Tibial nerve (tissue), 4 donors: Measurements from ENCODE around the gene HERC3. TPM values are rescaled to one million over a fixed set of nuclear protein-coding genes. Genes with fewer than 3 reads are reported as not detected.

ENCODE experiments used
- DNase-seq, 2 donors: peaks; one replicate each; pipeline ENCODE4 v3.0.0-alpha.2; 2019; ENCODE audit warnings: low spot score in 2 of 2
- H3K27ac ChIP-seq, 4 donors: fragments of 200-600 bp; sonication (generic) in 3 of 4; one replicate each; pipeline ENCODE4 v1.5.1; 2017 to 2019; ENCODE audit warnings: mild to moderate bottlenecking in 1 of 4
- H3K27me3 ChIP-seq, 2 donors: fragments of 200-600 bp; sonication (generic) in 1 of 2; one replicate each; pipeline versions ENCODE4 v1.5.1 to v1.6.0; 2017 to 2019
- H3K36me3 ChIP-seq, 3 donors: fragments of 200-600 bp; sonication (generic); one replicate each; pipeline ENCODE4 v1.5.1; 2018 to 2019
- H3K4me1 ChIP-seq, 4 donors: fragments of 200-600 bp; sonication (generic) in 3 of 4; one replicate each; pipeline ENCODE4 v1.5.1; 2017 to 2019
- H3K4me3 ChIP-seq, 4 donors: fragments of 200-600 bp; sonication (generic) in 3 of 4; one replicate each; pipeline ENCODE4 v1.5.1; 2017 to 2019; ENCODE audit warnings: mild to moderate bottlenecking in 1 of 4, moderate library complexity in 1 of 4
- H3K9me3 ChIP-seq, 4 donors: fragments of 200-600 bp; sonication (generic) in 3 of 4; one replicate each; pipeline ENCODE4 v1.5.1; 2017 to 2019
- EP300 ChIP-seq, 2 donors: sonication (generic); formaldehyde crosslinking; IDR thresholded peaks; one replicate each; pipeline ENCODE4 v1.6.1; 2017; ENCODE audit warnings: antibody characterized with exemption in 2 of 2, mild to moderate bottlenecking in 1 of 2
- POLR2A ChIP-seq, 2 donors: fragments of 450-650 bp; IDR thresholded peaks; one replicate each; pipeline ENCODE4 v1.6.1; 2017; ENCODE audit warnings: antibody characterized with exemption in 2 of 2, mild to moderate bottlenecking in 2 of 2, moderate library complexity in 2 of 2
- WGBS, 2 donors: methylation state at CpG; one replicate each; pipeline ENCODE4 v1.1.5; 2018; 5-methylcytosine and 5-hydroxymethylcytosine counted together
- total RNA-seq, 4 donors: library from RNA; depleted of rRNA; stranded (reverse); fragments of >200 nt; gene quantifications; one replicate each; pipeline ENCODE4 v1.1.0, GENCODE V29; 2016
- TF ChIP-seq, protein P1 (sequence below), 5 experiments: fragments of 200-600 bp in 3 of 5; fragments of 450-650 bp in 2 of 5; sonication (generic) in 3 of 5; IDR thresholded peaks; one replicate each; pipeline ENCODE4 v1.5.1; 2016 to 2019; ENCODE audit warnings: antibody characterized with exemption in 5 of 5, mild to moderate bottlenecking in 3 of 5, moderate library complexity in 2 of 5

Gene HERC3
- total RNA-seq, 4 donors from 2014 or later, result 30.0 to 61.0 (median 42.0) TPM

DNA sequence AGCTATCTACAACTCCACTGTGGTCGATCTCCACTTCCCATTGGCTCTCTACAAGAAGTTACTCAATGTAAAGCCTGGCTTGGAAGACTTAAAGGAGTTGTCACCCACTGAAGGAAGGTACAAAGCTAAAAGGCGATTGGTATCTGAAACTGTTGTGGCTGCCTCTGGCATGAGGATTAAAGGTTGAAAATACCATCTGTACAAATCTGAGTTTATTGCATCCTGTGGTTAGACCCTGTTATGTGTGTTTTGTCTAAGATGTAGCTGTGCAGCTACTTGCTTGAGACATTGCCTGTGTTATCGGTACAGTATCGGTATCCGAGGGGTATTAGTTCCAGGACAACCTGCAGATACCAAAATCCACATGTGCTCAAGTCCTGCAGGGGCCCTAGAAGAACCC lies 88.9 kb downstream of the HERC3 start:
- no peak overlapping the region for H3K4me3 ChIP-seq
- no peaks in the 10 kb centered on the region for H3K4me1 ChIP-seq
- H3K27me3 ChIP-seq, result no peaks in the 10 kb centered on the region
- WGBS, 2 donors, result 96 to 97% methylated on average over 5 of the region's 5 CpGs
- TF ChIP-seq POLR2A (IDR thresholded peaks at IDR 0.05) (no peak), EP300 (IDR thresholded peaks at IDR 0.05) (no peak)
- TF ChIP-seq, protein P1, sequence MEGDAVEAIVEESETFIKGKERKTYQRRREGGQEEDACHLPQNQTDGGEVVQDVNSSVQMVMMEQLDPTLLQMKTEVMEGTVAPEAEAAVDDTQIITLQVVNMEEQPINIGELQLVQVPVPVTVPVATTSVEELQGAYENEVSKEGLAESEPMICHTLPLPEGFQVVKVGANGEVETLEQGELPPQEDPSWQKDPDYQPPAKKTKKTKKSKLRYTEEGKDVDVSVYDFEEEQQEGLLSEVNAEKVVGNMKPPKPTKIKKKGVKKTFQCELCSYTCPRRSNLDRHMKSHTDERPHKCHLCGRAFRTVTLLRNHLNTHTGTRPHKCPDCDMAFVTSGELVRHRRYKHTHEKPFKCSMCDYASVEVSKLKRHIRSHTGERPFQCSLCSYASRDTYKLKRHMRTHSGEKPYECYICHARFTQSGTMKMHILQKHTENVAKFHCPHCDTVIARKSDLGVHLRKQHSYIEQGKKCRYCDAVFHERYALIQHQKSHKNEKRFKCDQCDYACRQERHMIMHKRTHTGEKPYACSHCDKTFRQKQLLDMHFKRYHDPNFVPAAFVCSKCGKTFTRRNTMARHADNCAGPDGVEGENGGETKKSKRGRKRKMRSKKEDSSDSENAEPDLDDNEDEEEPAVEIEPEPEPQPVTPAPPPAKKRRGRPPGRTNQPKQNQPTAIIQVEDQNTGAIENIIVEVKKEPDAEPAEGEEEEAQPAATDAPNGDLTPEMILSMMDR (IDR thresholded peaks at IDR 0.05), result no peak
- no peak overlapping the region for H3K27ac ChIP-seq
- DNase-seq, result no peak
- peaks cover 0 to 80% (median 19%) of the 10 kb centered on the region in 3 donors for H3K36me3 ChIP-seq
- H3K9me3 ChIP-seq, result no peaks in the 10 kb centered on the region

DNA sequence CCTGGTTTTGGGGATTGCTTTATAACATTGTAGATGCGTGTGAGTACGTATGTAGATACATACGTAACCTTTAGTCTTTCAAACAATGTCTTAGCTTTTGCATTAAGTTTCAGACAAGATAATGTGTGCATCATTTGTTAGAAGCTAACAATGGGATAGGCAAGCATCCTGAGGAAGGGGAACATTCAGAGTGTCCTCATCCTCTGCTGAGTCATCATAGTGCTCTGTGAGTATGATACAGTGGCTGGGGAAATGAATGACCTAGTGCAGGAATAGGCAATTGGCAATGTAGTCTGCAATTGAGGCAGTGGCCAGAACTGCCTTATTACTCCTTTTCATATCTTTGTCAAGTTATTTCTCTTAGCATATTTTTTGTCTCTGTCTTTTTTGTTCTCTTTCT lies 98.1 kb downstream of the HERC3 start:
- no peak for DNase-seq
- Histone ChIP-seq H3K4me3 (no peak overlapping the region), H3K9me3 (no peaks in the 10 kb centered on the region), H3K36me3 (peaks cover 0 to 57% (median 5%) of the 10 kb centered on the region in 3 donors), H3K27ac (no peak overlapping the region), H3K4me1 (peaks cover 0 to 4% (median 0%) of the 10 kb centered on the region in 4 donors), H3K27me3 (no peaks in the 10 kb centered on the region)
- 89 to 98% methylated on average over 3 of the region's 3 CpGs for WGBS, 2 donors
- TF ChIP-seq POLR2A (IDR thresholded peaks at IDR 0.05) (no peak), EP300 (IDR thresholded peaks at IDR 0.05) (no peak)
- TF ChIP-seq, protein P1 (IDR thresholded peaks at IDR 0.05), result no peak

DNA sequence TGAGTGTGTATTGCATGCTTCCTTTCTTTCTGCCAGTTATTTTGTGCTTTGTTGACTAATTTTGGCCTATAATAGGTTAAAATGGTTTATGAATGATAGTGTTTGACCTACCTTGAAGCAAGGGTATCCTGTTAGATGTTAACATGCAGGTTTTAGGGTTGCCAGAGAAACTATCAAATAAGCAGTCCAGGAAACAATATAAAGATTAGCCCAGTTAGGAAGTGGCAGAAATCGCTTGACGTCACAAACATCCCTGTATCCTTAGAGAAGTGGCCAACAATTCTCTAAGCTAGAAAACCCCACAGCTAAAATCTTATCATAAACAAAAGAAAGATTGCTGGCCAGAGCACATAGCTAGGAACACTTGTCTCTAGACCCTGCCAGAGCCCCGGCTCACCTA lies 101.5 kb downstream of the HERC3 start:
- 82 to 87% methylated on average over 3 of the region's 3 CpGs for WGBS, 2 donors
- Histone ChIP-seq H3K9me3 (no peaks in the 10 kb centered on the region), H3K36me3 (peaks cover 0 to 39% (median 3%) of the 10 kb centered on the region in 3 donors), H3K27ac (no peak overlapping the region), H3K4me3 (no peak overlapping the region), H3K4me1 (peaks cover 0 to 4% (median 0%) of the 10 kb centered on the region in 4 donors), H3K27me3 (no peaks in the 10 kb centered on the region)
- no peak for TF ChIP-seq EP300 (IDR thresholded peaks at IDR 0.05)
- no peak for DNase-seq

DNA sequence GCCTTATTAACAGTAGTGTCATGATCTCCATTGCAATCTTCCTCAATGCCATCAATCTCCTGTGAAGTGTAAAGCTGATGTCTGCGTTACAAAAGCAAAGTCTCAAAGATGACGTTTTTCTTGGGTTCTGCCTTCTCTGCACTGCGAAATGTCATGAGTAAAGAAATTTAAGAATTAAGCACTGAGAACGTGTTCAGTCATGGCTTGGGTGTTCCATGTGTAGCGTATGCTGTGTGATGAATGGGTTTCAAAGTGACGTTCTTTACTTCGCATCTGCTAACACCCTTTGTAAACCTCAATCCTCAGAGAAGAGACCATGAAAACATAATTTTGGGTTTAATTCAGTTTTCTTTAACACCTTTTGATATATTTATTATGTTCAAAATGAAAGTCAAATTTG lies 104.3 kb downstream of the HERC3 start:
- Histone ChIP-seq H3K27me3 (no peaks in the 10 kb centered on the region), H3K4me1 (no peaks in the 10 kb centered on the region), H3K27ac (peak overlapping the region; percentile 78 to 91 (median 86)), H3K9me3 (no peaks in the 10 kb centered on the region), H3K4me3 (peak overlapping the region in 3 of 4 donors; percentile 48 to 75 (median 58)), H3K36me3 (peaks cover 0 to 12% (median 0%) of the 10 kb centered on the region in 3 donors)
- 59 to 62% methylated on average over 7 of the region's 7 CpGs for WGBS, 2 donors
- DNase-seq, result no peak
- TF ChIP-seq EP300 (IDR thresholded peaks at IDR 0.05) (no peak), POLR2A (IDR thresholded peaks at IDR 0.05) (no peak)
- TF ChIP-seq, protein P1 (IDR thresholded peaks at IDR 0.05), result no peak

DNA sequence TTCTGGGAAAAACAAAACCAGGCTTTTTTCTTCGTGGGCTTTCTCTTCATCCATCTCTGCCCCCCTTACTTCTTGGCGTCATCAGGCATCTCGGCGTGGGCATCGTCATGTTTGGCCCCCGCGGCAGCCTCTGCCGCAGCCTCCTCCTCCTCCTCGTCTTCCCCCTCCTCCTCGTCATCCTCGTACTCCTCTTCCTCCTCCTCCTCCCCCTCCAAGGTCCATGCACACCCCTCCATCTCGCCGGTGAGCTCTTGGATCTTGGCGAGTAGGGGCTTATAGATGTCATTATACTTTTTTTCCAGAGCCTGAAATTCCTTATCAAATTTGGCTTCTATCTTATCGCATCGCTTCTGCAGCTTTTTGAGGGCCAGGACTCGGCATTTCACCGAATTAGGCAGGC lies 104.9 kb downstream of the HERC3 start:
- peak in 1 of 2 donors; percentile 17 for DNase-seq
- H3K4me3 ChIP-seq, result peak overlapping the region; percentile 48 to 75 (median 55)

More for the DNA sequence above, 104.9 kb downstream of the HERC3 start:
- Histone ChIP-seq H3K9me3 (no peaks in the 10 kb centered on the region), H3K36me3 (peaks cover 0 to 12% (median 0%) of the 10 kb centered on the region in 3 donors), H3K4me1 (no peaks in the 10 kb centered on the region), H3K27ac (peak overlapping the region; percentile 78 to 91 (median 86)), H3K27me3 (no peaks in the 10 kb centered on the region)
- 43 to 55% methylated on average over 18 of the region's 18 CpGs for WGBS, 2 donors
- TF ChIP-seq, protein P1 (IDR thresholded peaks at IDR 0.05), result no peak
- TF ChIP-seq POLR2A (IDR thresholded peaks at IDR 0.05), result no peak
- TF ChIP-seq EP300 (IDR thresholded peaks at IDR 0.05), result no peak
